ENCODE results near the gene FAM13A. TPM values are rescaled to one million over a fixed set of nuclear protein-coding genes. Genes with fewer than 3 reads are reported as not detected.

Gene FAM13A
- total and polyA plus RNA-seq, 2 of the 4 experiments (the other 2 are of a cell fraction): 13.1 to 22.0 TPM

- Histone ChIP-seq H2AFZ (replicated peaks; ENCODE audit: low read length, poor library complexity) (no peak overlapping the region), H3K9me3 (ENCODE audit: control insufficient read depth, insufficient read depth, low read length) (no peaks in the 10 kb centered on the region), H2BK120ac (ENCODE audit: low read depth, low read length) (no peak overlapping the region), H2BK20ac (ENCODE audit: low read depth, low read length) (no peak overlapping the region), H2AK9ac (replicated peaks; ENCODE audit: low read depth, low read length, poor library complexity) (no peak overlapping the region), H3K27ac (ENCODE audit: insufficient read depth, low read length) (no peak overlapping the region), H3K4ac (ENCODE audit: low read depth, low read length) (no peak overlapping the region), H3K9me1 (ENCODE audit: insufficient read depth, low read length) (peaks cover 4% of the 10 kb centered on the region; the same call in 1 of the 2 replicates), H4K8ac (ENCODE audit: low read depth in 2 of 2, low read length in 2 of 2) (no peak overlapping the region), H3K56ac (ENCODE audit: extremely low read depth, insufficient read depth, low read length) (no peak overlapping the region), H3K79me1 (ENCODE audit: low read depth in 1 of 2, low read length in 2 of 2) (peaks cover 10 to 13% of the 10 kb centered on the region in 2 experiments; a peak in 3 of 4 replicates), H4K5ac (ENCODE audit: low read depth, low read length) (no peak overlapping the region), H3K14ac (replicated peaks; ENCODE audit: low read depth, low read length) (no peak overlapping the region), H3K27me3 (ENCODE audit: control insufficient read depth, insufficient read depth, low read length) (no peaks in the 10 kb centered on the region), H3K4me2 (ENCODE audit: low read depth, low read length) (no peak overlapping the region), H2BK15ac (ENCODE audit: low read depth, low read length) (no peak overlapping the region), H4K20me1 (ENCODE audit: insufficient read depth, low read length) (no peaks in the 10 kb centered on the region), H3K4me3 (ENCODE audit: insufficient read depth, low read depth, low read length) (no peak overlapping the region), H4K91ac (ENCODE audit: insufficient read depth, low read depth, low read length) (no peak overlapping the region), H3K18ac (ENCODE audit: low read depth, low read length) (peak overlapping the region; percentile 44; the same call in 1 of the 2 replicates), H3K36me3 (ENCODE audit: control insufficient read depth, insufficient read depth, low read length) (peaks cover 5% of the 10 kb centered on the region), H3K4me1 (ENCODE audit: control insufficient read depth, insufficient read depth, low read length) (peaks cover 6% of the 10 kb centered on the region; the same call in 1 of the 2 replicates), H2AK5ac (ENCODE audit: low read depth, low read length) (no peak overlapping the region), H2BK5ac (ENCODE audit: low read depth, low read length, poor library complexity, severe bottlenecking) (peak overlapping the region; percentile 12), H3K23ac (ENCODE audit: low read depth, low read length) (no peak overlapping the region), H3K9ac (ENCODE audit: low read depth, low read length) (no peak overlapping the region)
- WGBS, 2 experiments (ENCODE audit: extremely low coverage in 2 of 2, insufficient read length in 1 of 2): no CpG with 5 or more reads among the region's 1 CpG
- DNase-seq (no peak), ATAC-seq (ENCODE audit: low read depth) (no peak)
- in situ Hi-C loops (cut with MboI; ENCODE audit: low sequenced_read_pairs) (no loop called here), dilution Hi-C loops (cut with HindIII; ENCODE audit: low sequenced_read_pairs, unreplicated experiment) (no loop called here), intact Hi-C loops (cut with micrococcal nuclease) (loop anchor here (5.0 kb wide), 1 partner anchor 86 kb away; no protein-coding TSS in a partner anchor)
- TF ChIP-seq MAZ (IDR thresholded peaks at IDR 0.05; ENCODE audit: borderline replicate concordance, low read depth, low read length) (no peak), MXI1 (IDR thresholded peaks at IDR 0.05; ENCODE audit: borderline replicate concordance, low read depth, low read length) (no peak), FOS (IDR thresholded peaks at IDR 0.05; ENCODE audit: low read depth, low read length) (no peak), RCOR1 (IDR thresholded peaks at IDR 0.05; ENCODE audit: insufficient replicate concordance, low read length) (no peak), BHLHE40 (IDR thresholded peaks at IDR 0.05; ENCODE audit: low read depth, low read length) (no peak), POLR2A (IDR thresholded peaks at IDR 0.05; ENCODE audit: low read depth, low read length) (no peak), MAFK (IDR thresholded peaks at IDR 0.05; ENCODE audit: low read depth, low read length) (no peak), CEBPB (IDR thresholded peaks at IDR 0.05; ENCODE audit: low read depth, low read length) (no peak), RAD21 (IDR thresholded peaks at IDR 0.05; ENCODE audit: low read length) (no peak), SMC3 (IDR thresholded peaks at IDR 0.05; ENCODE audit: low read depth, low read length) (no peak), RFX5 (IDR thresholded peaks at IDR 0.05; ENCODE audit: low read depth, low read length) (no peak), USF2 (IDR thresholded peaks at IDR 0.05; ENCODE audit: low read depth, low read length) (no peak), CHD1 (IDR thresholded peaks at IDR 0.05; ENCODE audit: low read depth, low read length) (no peak), NFE2L2 (IDR thresholded peaks at IDR 0.05; ENCODE audit: low read depth, low read length) (no peak)
- TF ChIP-seq, protein P1, sequence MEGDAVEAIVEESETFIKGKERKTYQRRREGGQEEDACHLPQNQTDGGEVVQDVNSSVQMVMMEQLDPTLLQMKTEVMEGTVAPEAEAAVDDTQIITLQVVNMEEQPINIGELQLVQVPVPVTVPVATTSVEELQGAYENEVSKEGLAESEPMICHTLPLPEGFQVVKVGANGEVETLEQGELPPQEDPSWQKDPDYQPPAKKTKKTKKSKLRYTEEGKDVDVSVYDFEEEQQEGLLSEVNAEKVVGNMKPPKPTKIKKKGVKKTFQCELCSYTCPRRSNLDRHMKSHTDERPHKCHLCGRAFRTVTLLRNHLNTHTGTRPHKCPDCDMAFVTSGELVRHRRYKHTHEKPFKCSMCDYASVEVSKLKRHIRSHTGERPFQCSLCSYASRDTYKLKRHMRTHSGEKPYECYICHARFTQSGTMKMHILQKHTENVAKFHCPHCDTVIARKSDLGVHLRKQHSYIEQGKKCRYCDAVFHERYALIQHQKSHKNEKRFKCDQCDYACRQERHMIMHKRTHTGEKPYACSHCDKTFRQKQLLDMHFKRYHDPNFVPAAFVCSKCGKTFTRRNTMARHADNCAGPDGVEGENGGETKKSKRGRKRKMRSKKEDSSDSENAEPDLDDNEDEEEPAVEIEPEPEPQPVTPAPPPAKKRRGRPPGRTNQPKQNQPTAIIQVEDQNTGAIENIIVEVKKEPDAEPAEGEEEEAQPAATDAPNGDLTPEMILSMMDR (conservative IDR thresholded peaks at IDR 0.05; ENCODE audit: low read depth, low read length): no peak
- TF ChIP-seq, protein P2, sequence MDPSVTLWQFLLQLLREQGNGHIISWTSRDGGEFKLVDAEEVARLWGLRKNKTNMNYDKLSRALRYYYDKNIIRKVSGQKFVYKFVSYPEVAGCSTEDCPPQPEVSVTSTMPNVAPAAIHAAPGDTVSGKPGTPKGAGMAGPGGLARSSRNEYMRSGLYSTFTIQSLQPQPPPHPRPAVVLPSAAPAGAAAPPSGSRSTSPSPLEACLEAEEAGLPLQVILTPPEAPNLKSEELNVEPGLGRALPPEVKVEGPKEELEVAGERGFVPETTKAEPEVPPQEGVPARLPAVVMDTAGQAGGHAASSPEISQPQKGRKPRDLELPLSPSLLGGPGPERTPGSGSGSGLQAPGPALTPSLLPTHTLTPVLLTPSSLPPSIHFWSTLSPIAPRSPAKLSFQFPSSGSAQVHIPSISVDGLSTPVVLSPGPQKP (IDR thresholded peaks at IDR 0.05; ENCODE audit: borderline replicate concordance, low read depth, low read length): no peak
- ChIA-PET CTCF (no interaction called here), POLR2A (ENCODE audit: unreplicated experiment) (no interaction called here)
- BruUV-seq (replicated peaks): no TSS peak
Measured at GRCh38 chr4:88793475-88793874, 263.5 kb downstream of the FAM13A start.

Measured in IMR-90 (cell line).